ENCODE data around the gene CD200. TPM values are rescaled to one million over a fixed set of nuclear protein-coding genes. Genes with fewer than 3 reads are reported as not detected.

The CD200 gene
- total and polyA plus RNA-seq, 9 of the 15 experiments (the other 6 are each of a cell fraction or from before 2014, with no cell fraction given): 0.13 TPM; not detected in 8

DNA sequence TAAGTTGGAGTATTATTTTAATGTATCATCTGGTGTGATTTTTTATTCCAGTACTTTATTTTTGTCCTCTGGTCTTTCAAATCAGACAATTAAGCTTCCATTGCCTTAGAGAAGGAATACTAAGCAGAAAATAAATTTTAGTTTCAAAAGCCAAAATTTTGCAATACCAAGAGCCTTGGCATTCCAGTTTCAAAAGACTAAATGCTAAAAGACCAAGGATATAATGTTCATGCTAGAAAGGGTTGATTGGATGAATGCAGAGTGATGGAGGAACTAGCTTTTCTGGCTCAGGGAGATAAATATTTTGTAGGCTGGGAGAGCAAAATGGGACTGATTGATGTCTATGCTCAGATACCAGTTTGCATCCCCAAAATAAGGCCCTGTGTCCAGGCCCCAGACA lies 6.2 kb downstream of the CD200 start:
- Histone ChIP-seq H3K4me3 (no peak overlapping the region), H3K27ac (ENCODE audit: extremely low read depth, low read depth, low read length) (no peak overlapping the region), H3K27me3 (ENCODE audit: control insufficient read depth in 2 of 2, insufficient read depth in 2 of 2, low read length in 2 of 2) (peaks cover 0 to under 1% of the 10 kb centered on the region in 2 experiments; a peak in 2 of 5 replicates), H3K79me2 (ENCODE audit: control insufficient read depth, insufficient read depth, low read length) (no peaks in the 10 kb centered on the region), H3K9ac (ENCODE audit: insufficient read depth in 1 of 2, low read depth in 2 of 2, low read length in 2 of 2) (no peak overlapping the region), H4K20me1 (replicated peaks; ENCODE audit: control insufficient read depth, insufficient read depth, low read length) (no peaks in the 10 kb centered on the region), H3K4me1 (replicated peaks in 1 of 2; ENCODE audit: control insufficient read depth in 2 of 2, insufficient read depth in 2 of 2, low read length in 2 of 2) (no peaks in the 10 kb centered on the region), H3K9me3 (replicated peaks; ENCODE audit: control insufficient read depth, insufficient read depth, low read depth, low read length) (no peaks in the 10 kb centered on the region), H2AFZ (ENCODE audit: low read depth, low read length) (no peak overlapping the region), H3K4me2 (ENCODE audit: insufficient read depth, low read length) (no peak overlapping the region), H3K9me1 (ENCODE audit: control insufficient read depth, insufficient read depth, low read length) (no peaks in the 10 kb centered on the region), H3K36me3 (ENCODE audit: control insufficient read depth, insufficient read depth, low read length) (no peaks in the 10 kb centered on the region)
- DNase-seq (ENCODE audit: extremely low read depth in 1 of 4, low spot score in 3 of 4): no peak
- no peak for FAIRE-seq
- CTCF ChIA-PET (ENCODE audit: low intra/inter-chr PET ratio): no interaction called here
- no peak for ATAC-seq
- no TSS peak for BruUV-seq (replicated peaks)
- in situ Hi-C loops (cut with MboI) (no loop called here), intact Hi-C loops (cut with micrococcal nuclease) (no loop called here)
- POLR2A ChIA-PET: no interaction called here
- TF ChIP-seq FOXP4 (CRISPR knock-in tag; IDR thresholded peaks at IDR 0.05; ENCODE audit: borderline replicate concordance) (no peak), ARID2 (IDR thresholded peaks at IDR 0.05) (no peak), GTF2A2 (tag; IDR thresholded peaks at IDR 0.05) (no peak), RAD51 (IDR thresholded peaks at IDR 0.05; ENCODE audit: borderline replicate concordance, low read depth) (no peak), SREBF2 (CRISPR knock-in tag; IDR thresholded peaks at IDR 0.05) (no peak), SAP30 (IDR thresholded peaks at IDR 0.05; ENCODE audit: borderline replicate concordance, insufficient read depth, low read depth, low read length, poor library complexity, severe bottlenecking) (no peak), ZNF609 (CRISPR knock-in tag; IDR thresholded peaks at IDR 0.05; ENCODE audit: borderline replicate concordance) (no peak), KDM4B (IDR thresholded peaks at IDR 0.05; ENCODE audit: borderline replicate concordance in 2 of 2, low read depth in 1 of 2) (no peak), ZKSCAN3 (CRISPR knock-in tag; IDR thresholded peaks at IDR 0.05) (no peak), KAT7 (CRISPR knock-in tag; IDR thresholded peaks at IDR 0.05; ENCODE audit: borderline replicate concordance) (no peak), NCOA2 (IDR thresholded peaks at IDR 0.05; ENCODE audit: partially characterized antibody in 2 of 2) (no peak), KDM5B (IDR thresholded peaks at IDR 0.05; ENCODE audit: insufficient replicate concordance, low read depth, low read length) (no peak), PML (IDR thresholded peaks at IDR 0.05; ENCODE audit: low read length) (no peak), ZNF134 (CRISPR knock-in tag; conservative IDR thresholded peaks at IDR 0.05) (no peak), NFIX (CRISPR knock-in tag; IDR thresholded peaks at IDR 0.05; ENCODE audit: low read depth) (no peak)
- TF ChIP-seq, protein P1, sequence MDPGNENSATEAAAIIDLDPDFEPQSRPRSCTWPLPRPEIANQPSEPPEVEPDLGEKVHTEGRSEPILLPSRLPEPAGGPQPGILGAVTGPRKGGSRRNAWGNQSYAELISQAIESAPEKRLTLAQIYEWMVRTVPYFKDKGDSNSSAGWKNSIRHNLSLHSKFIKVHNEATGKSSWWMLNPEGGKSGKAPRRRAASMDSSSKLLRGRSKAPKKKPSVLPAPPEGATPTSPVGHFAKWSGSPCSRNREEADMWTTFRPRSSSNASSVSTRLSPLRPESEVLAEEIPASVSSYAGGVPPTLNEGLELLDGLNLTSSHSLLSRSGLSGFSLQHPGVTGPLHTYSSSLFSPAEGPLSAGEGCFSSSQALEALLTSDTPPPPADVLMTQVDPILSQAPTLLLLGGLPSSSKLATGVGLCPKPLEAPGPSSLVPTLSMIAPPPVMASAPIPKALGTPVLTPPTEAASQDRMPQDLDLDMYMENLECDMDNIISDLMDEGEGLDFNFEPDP (CRISPR knock-in tag; IDR thresholded peaks at IDR 0.05): no peak

All from K562 (cell line).